DND-41 (cell line): ENCODE measurements around the gene FIZ1.

Experiments used
- ATAC-seq: fragments of 200-7000 bp; cut with Tn5 transposase; 3 replicates; pipeline ENCODE4 v1.9.1; 2021; ENCODE audit warnings: low read depth; ENCODE audit not compliant: insufficient read depth
- DNase-seq: peaks from one replicate; pipeline ENCODE4 v3.0.0-alpha.2; 2020
- H2AFZ ChIP-seq: 2 replicates; pipeline ENCODE4 v1.6.0; 2012; ENCODE audit warnings: low read depth, low read length
- H3K27ac ChIP-seq: 2 replicates; pipeline ENCODE4 v1.5.1; 2012; ENCODE audit warnings: low read length, inconsistent platforms
- H3K27me3 ChIP-seq: fragments of 200-600 bp; sonication (generic); 2 replicates; pipeline ENCODE4 v1.6.0; 2012; ENCODE audit warnings: low read length, mild to moderate bottlenecking, inconsistent platforms; ENCODE audit not compliant: insufficient read depth, poor library complexity
- H3K36me3 ChIP-seq: 2 replicates; pipeline ENCODE4 v1.5.1; 2012; ENCODE audit warnings: low read length, inconsistent platforms; ENCODE audit not compliant: insufficient read depth
- H3K4me1 ChIP-seq: 2 replicates; pipeline ENCODE4 v1.5.1; 2012; ENCODE audit warnings: mild to moderate bottlenecking, low read length; ENCODE audit not compliant: insufficient read depth
- H3K4me2 ChIP-seq: 2 replicates; pipeline ENCODE4 v1.6.0; 2012; ENCODE audit warnings: mild to moderate bottlenecking, moderate library complexity, low read length, inconsistent platforms; ENCODE audit not compliant: insufficient read depth
- H3K4me3 ChIP-seq, 2 experiments: fragments of 200-600 bp in 1 of 2; shearing (Covaris generic) in 1 of 2; 2 replicates each; pipeline ENCODE4 v1.5.1; 2012 to 2016; ENCODE audit warnings: inconsistent platforms in 2 of 2, low read length in 2 of 2, mild to moderate bottlenecking in 2 of 2, low read depth in 1 of 2, moderate library complexity in 1 of 2
- H3K79me2 ChIP-seq: 2 replicates; pipeline ENCODE4 v1.6.0; 2012; ENCODE audit warnings: low read length, inconsistent platforms; ENCODE audit not compliant: insufficient read depth
- H3K9ac ChIP-seq: 2 replicates; pipeline ENCODE4 v1.6.0; 2012; ENCODE audit warnings: low read depth, mild to moderate bottlenecking, inconsistent platforms, low read length, moderate library complexity
- H3K9me3 ChIP-seq: 2 replicates; pipeline ENCODE4 v1.5.1; 2012; ENCODE audit warnings: low read length, moderate library complexity, mild to moderate bottlenecking, inconsistent platforms; ENCODE audit not compliant: insufficient read depth, severe bottlenecking
- H4K20me1 ChIP-seq: 2 replicates; pipeline ENCODE4 v1.6.0; 2012; ENCODE audit warnings: low read length; ENCODE audit not compliant: insufficient read depth
- EZH2 ChIP-seq: IDR thresholded peaks from 3 replicates; pipeline ENCODE4 v1.6.1; 2012; ENCODE audit warnings: borderline replicate concordance, low read depth, mild to moderate bottlenecking, moderate library complexity, low read length, inconsistent platforms; ENCODE audit not compliant: severe bottlenecking
- TF ChIP-seq, protein P1 (sequence below): IDR thresholded peaks from 2 replicates; pipeline ENCODE4 v1.5.1; 2012; ENCODE audit warnings: borderline replicate concordance, low read length, moderate library complexity, mild to moderate bottlenecking; ENCODE audit not compliant: poor library complexity, severe bottlenecking; ENCODE audit errors: extremely low read depth

Gene FIZ1

GRCh38 chr19:55636723-55637122 lies 37.4 kb upstream of the FIZ1 start:
- TF ChIP-seq, protein P1, sequence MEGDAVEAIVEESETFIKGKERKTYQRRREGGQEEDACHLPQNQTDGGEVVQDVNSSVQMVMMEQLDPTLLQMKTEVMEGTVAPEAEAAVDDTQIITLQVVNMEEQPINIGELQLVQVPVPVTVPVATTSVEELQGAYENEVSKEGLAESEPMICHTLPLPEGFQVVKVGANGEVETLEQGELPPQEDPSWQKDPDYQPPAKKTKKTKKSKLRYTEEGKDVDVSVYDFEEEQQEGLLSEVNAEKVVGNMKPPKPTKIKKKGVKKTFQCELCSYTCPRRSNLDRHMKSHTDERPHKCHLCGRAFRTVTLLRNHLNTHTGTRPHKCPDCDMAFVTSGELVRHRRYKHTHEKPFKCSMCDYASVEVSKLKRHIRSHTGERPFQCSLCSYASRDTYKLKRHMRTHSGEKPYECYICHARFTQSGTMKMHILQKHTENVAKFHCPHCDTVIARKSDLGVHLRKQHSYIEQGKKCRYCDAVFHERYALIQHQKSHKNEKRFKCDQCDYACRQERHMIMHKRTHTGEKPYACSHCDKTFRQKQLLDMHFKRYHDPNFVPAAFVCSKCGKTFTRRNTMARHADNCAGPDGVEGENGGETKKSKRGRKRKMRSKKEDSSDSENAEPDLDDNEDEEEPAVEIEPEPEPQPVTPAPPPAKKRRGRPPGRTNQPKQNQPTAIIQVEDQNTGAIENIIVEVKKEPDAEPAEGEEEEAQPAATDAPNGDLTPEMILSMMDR = no peak
- no peak for TF ChIP-seq EZH2
- Histone ChIP-seq H3K4me1 (peaks cover 65% of the 10 kb centered on the region), H3K36me3 (peaks cover 3% of the 10 kb centered on the region), H3K4me2 (peak overlapping the region; percentile 94), H2AFZ (no peak overlapping the region), H3K27ac (no peak overlapping the region), H4K20me1 (peaks cover 19% of the 10 kb centered on the region), H3K27me3 (no peaks in the 10 kb centered on the region), H3K9ac (peak overlapping the region; percentile 89; the same call in 1 of the 2 replicates), H3K9me3 (no peaks in the 10 kb centered on the region), H3K4me3 (peak overlapping the region in 1 of 2 experiments; percentile 87; a peak in 2 of 4 replicates), H3K79me2 (peaks cover 63% of the 10 kb centered on the region)
- no peak for DNase-seq
- ATAC-seq = no peak

DNA sequence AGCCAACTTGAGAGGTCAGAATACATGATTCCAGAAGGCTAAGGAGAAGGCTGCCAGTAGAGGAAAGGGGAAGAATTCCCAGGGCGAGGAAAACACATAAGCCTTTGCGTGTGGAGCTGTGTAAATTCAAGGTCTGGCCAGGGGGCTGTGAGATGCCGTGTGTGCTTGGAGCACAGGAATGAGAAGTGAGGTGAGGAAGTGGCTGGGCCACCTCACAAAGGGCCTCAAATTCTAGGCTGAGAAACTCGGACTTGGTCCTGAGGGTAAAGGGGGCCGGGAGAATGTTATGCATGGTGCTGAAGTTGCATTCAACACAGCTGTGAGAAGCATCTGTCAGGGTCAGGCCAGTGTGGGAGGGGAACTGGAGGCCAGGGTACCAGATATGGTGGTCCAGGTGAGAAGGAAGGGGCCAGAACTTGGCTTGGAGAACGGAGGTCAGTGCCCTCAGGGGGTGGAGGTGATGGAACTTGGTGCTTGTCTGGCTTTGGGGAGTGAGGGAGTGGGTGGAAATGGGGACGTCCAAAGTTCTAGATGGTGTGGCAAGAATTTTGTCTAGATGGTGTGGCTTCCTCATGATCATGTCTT lies 36.6 kb upstream of the FIZ1 start:
- H2AFZ ChIP-seq = no peak overlapping the region
- ATAC-seq (no peak), DNase-seq (no peak)
- H3K27ac ChIP-seq = peak overlapping the region; percentile 91
- no peaks in the 10 kb centered on the region for H3K27me3 ChIP-seq
- peaks cover 15% of the 10 kb centered on the region for H4K20me1 ChIP-seq
- H3K4me3 ChIP-seq = peak overlapping the region; percentile 87 to 94
- H3K79me2 ChIP-seq = peaks cover 55% of the 10 kb centered on the region
- peak overlapping the region; percentile 89 for H3K9ac ChIP-seq
- peak overlapping the region; percentile 94 for H3K4me2 ChIP-seq
- peaks cover 65% of the 10 kb centered on the region for H3K4me1 ChIP-seq
- peaks cover 3% of the 10 kb centered on the region for H3K36me3 ChIP-seq
- no peak for TF ChIP-seq EZH2
- TF ChIP-seq, protein P1 = no peak
- no peaks in the 10 kb centered on the region for H3K9me3 ChIP-seq

- peaks cover 15% of the 10 kb centered on the region for H4K20me1 ChIP-seq
- peak overlapping the region; percentile 84 for H2AFZ ChIP-seq
- no peaks in the 10 kb centered on the region for H3K9me3 ChIP-seq
- H3K36me3 ChIP-seq = peaks cover 3% of the 10 kb centered on the region
- H3K79me2 ChIP-seq = peaks cover 50% of the 10 kb centered on the region
- TF ChIP-seq, protein P1 = no peak
- no peak for TF ChIP-seq EZH2
- H3K9ac ChIP-seq = peak overlapping the region; percentile 89
- peak overlapping the region; percentile 91 for H3K27ac ChIP-seq
- no peak for DNase-seq
- no peak for ATAC-seq
- H3K4me1 ChIP-seq = peaks cover 61% of the 10 kb centered on the region
- H3K4me3 ChIP-seq = peak overlapping the region; percentile 87 to 94
- no peaks in the 10 kb centered on the region for H3K27me3 ChIP-seq
- peak overlapping the region; percentile 94 for H3K4me2 ChIP-seq
These were observed 36.0 kb upstream of the FIZ1 start for GRCh38 chr19:55635334-55635717.
